ENCODE measurements around the gene CALML6.

DNA sequence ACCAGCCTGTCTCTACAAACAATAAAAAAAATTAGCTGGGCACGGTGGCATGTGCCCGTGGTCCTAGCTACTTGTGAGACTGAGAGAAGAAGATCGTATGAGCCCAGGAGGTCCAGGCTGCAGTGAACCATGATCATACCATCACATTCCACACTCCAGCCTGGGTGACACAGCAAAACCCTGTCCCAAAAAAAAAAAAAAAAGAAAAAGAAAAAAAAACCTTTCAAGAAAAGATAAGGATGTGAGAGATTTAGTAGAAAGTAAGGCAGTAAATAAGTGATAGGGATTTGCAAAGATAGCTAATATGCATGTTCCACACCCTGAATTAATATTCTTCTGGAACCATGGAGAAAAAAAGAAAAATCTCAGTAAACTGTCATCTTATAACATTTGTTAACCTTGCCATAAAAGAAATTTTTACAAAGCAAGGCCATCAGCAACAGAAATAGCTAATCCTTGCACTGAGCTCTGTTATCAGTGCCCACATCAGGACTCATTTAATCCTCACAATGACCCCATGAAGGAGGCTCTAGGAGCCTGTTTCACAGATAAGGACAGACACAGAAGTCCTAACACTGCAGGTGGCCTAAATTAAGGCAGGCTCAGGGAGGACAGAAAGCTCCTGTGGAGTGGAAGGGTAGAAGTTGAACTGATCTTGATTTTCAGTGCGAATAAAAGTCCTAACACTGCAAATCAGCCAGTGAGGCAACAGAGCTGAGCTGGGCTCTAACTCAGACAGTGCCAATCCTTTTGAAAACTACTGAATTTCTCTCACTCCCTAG, 31.8 kb upstream of the CALML6 start:
- TF ChIP-seq, protein P1, sequence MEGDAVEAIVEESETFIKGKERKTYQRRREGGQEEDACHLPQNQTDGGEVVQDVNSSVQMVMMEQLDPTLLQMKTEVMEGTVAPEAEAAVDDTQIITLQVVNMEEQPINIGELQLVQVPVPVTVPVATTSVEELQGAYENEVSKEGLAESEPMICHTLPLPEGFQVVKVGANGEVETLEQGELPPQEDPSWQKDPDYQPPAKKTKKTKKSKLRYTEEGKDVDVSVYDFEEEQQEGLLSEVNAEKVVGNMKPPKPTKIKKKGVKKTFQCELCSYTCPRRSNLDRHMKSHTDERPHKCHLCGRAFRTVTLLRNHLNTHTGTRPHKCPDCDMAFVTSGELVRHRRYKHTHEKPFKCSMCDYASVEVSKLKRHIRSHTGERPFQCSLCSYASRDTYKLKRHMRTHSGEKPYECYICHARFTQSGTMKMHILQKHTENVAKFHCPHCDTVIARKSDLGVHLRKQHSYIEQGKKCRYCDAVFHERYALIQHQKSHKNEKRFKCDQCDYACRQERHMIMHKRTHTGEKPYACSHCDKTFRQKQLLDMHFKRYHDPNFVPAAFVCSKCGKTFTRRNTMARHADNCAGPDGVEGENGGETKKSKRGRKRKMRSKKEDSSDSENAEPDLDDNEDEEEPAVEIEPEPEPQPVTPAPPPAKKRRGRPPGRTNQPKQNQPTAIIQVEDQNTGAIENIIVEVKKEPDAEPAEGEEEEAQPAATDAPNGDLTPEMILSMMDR (conservative IDR thresholded peaks at IDR 0.05; ENCODE audit: low read length): no peak
- no peak for TF ChIP-seq EZH2phosphoT487 (IDR thresholded peaks at IDR 0.05; ENCODE audit: borderline replicate concordance)
